Psoas muscle (tissue), 8 donors: ENCODE measurements around the gene DPY30. TPM values are rescaled to one million over a fixed set of nuclear protein-coding genes. Genes with fewer than 3 reads are reported as not detected.
A peak's percentile ranks its signal among the peaks of the same experiment; 100 is the strongest.
"Not testable (repeated sequence)": the region's sequence is repeated elsewhere in the genome, so short reads cannot be mapped to it uniquely, and the experiment has no call there.

Experiments
- ATAC-seq, 4 donors: fragments of 200-7000 bp; cut with Tn5 transposase; one replicate each; pipeline ENCODE4 v1.9.1; 2020; ENCODE audit warnings: moderate library complexity in 3 of 4, mild to moderate bottlenecking in 2 of 4
- DNase-seq, 2 donors: peaks; one replicate each; pipeline ENCODE4 v3.0.0-alpha.2; 2020
- H3K27ac ChIP-seq: fragments of 200-600 bp; one replicate; pipeline ENCODE4 v1.8.0; 2022
- H3K27me3 ChIP-seq, 3 donors: fragments of 200-600 bp in 1 of 3; one replicate each; pipeline versions ENCODE4 v1.6.1 to v1.8.0; 2013 to 2022; ENCODE audit warnings: low read length in 2 of 3, mild to moderate bottlenecking in 2 of 3, moderate library complexity in 1 of 3; ENCODE audit not compliant: insufficient read depth in 3 of 3
- H3K36me3 ChIP-seq, 2 donors: fragments of 200-600 bp in 1 of 2; one replicate each; pipeline versions ENCODE4 v1.6.1 to v1.8.0; 2013 to 2022; ENCODE audit warnings: low read depth in 1 of 2, mild to moderate bottlenecking in 1 of 2, moderate library complexity in 1 of 2; ENCODE audit not compliant: insufficient read depth in 1 of 2
- H3K4me1 ChIP-seq: fragments of 200-600 bp; one replicate; pipeline ENCODE4 v1.8.0; 2022
- H3K4me3 ChIP-seq: fragments of 200-600 bp; one replicate; pipeline ENCODE4 v1.8.0; 2022; ENCODE audit warnings: mild to moderate bottlenecking
- H3K9me3 ChIP-seq: fragments of 200-600 bp; one replicate; pipeline ENCODE4 v1.8.0; 2022
- WGBS, 3 donors: extraction: QIAGEN DNeasy Blood & Tissue Kit; methylation state at CpG; one replicate each; pipeline versions ENCODE4 v1.1.6 to v1.1.7; 2013; 5-methylcytosine and 5-hydroxymethylcytosine counted together
- intact Hi-C, 2 donors: fragments of 100-400 bp; cut with DNase I; formaldehyde crosslinking; loops; one replicate each; pipeline versions ENCODE4 v1.11.0 to v1.14.2; 2022
- polyA plus RNA-seq, 3 donors: library from polyadenylated mRNA; stranded (reverse); fragments of 200-250 nt; gene quantifications; one replicate each; pipeline ENCODE4 v1.2.3, GENCODE V29; 2013
- total RNA-seq, 4 donors: library from RNA; stranded (reverse); fragmentation: NEBNext Ultra II Directional in 2 of 4; extraction: Animal tissue kit (Norgen Biotek cat#: 25700) in 2 of 4; gene quantifications; one replicate each; pipeline versions ENCODE4 v1.2.1 to v1.2.4, GENCODE V29; 2021 to 2023
- TF ChIP-seq, protein P1 (sequence below): fragments of 200-600 bp; IDR thresholded peaks from one replicate; pipeline ENCODE4 v1.8.0; 2022; ENCODE audit warnings: antibody characterized with exemption
- donor health status: healthy with polysubstance abuse.
- donor health status: DM: no; HTN: no; CAD: no; lungs with moderate emphysema.
- donor health status: Bipolar disorder and iron deficiency.
- donor health status: healthy.
- donor health status: DM: yes; HTN: yes; CAD: no.
- donor health status: DM: no; HTN: no; CAD: no.
- donor health status: DM: no; HTN: no; CAD: no.
- donor health status: DM: yes; HTN: yes; CAD: no.

The DPY30 gene
- total and polyA plus RNA-seq, 7 donors: 28.6 to 76.9 (median 35.6) TPM

DNA sequence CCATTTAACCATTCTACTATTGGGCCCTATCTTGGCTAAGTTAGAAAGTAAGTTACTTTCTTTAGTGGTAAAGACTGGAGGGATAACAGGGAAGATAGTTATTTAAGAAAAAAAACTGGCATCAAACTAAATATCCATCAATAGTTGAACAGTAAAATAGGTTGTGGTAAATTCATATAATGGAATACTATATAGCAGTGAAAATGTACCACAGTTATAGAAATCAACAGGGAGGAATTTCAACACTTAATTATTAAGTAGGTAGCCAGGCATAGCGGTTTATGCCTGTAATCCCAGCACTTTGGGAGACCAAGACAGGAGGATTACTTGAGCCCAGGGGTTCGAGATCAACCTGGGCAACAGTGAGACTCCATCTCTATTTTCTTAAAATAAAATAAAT, 20.7 kb upstream of the DPY30 start:
- no peaks in the 10 kb centered on the region for H3K27me3 ChIP-seq
- WGBS, 3 donors: 91 to 94% (median 94%) methylated on average over 2 of the region's 2 CpGs
- TF ChIP-seq, protein P1, sequence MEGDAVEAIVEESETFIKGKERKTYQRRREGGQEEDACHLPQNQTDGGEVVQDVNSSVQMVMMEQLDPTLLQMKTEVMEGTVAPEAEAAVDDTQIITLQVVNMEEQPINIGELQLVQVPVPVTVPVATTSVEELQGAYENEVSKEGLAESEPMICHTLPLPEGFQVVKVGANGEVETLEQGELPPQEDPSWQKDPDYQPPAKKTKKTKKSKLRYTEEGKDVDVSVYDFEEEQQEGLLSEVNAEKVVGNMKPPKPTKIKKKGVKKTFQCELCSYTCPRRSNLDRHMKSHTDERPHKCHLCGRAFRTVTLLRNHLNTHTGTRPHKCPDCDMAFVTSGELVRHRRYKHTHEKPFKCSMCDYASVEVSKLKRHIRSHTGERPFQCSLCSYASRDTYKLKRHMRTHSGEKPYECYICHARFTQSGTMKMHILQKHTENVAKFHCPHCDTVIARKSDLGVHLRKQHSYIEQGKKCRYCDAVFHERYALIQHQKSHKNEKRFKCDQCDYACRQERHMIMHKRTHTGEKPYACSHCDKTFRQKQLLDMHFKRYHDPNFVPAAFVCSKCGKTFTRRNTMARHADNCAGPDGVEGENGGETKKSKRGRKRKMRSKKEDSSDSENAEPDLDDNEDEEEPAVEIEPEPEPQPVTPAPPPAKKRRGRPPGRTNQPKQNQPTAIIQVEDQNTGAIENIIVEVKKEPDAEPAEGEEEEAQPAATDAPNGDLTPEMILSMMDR: no peak
- no peaks in the 10 kb centered on the region for H3K9me3 ChIP-seq
- H3K36me3 ChIP-seq: no peaks in the 10 kb centered on the region
- no peak for DNase-seq
- H3K4me3 ChIP-seq: no peak overlapping the region
- H3K27ac ChIP-seq: no peak overlapping the region
- intact Hi-C loops: loop anchor here in 1 of 2 donors (5.0 kb wide), 1 partner anchor 48 kb away; the partner anchor contains the start of gene MEMO1
- no peak for ATAC-seq
- peaks cover 14% of the 10 kb centered on the region for H3K4me1 ChIP-seq

DNA sequence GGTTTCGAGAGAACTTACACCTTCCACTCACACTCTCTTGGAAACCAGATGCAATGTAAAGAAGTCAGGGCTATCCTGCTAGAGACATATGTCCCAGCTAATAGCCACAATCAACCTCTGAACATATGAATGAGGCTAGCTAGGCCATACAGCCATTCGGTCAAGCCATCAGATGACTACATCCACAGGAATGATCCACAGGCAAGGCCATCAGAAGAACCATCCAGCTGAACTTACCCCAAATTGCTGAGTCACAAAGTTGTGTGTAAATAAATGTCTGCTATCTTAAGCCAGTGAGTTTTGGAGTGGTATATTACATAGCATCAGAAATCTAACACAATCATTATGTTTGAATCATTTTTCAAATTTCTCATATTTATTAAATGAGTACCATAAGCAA, 18.5 kb upstream of the DPY30 start:
- WGBS, 3 donors: 93 to 98% (median 95%) methylated on average over 2 of the region's 2 CpGs
- H3K9me3 ChIP-seq: no peaks in the 10 kb centered on the region
- no peaks in the 10 kb centered on the region for H3K36me3 ChIP-seq
- intact Hi-C loops: no loop called here
- no peak overlapping the region for H3K4me3 ChIP-seq
- TF ChIP-seq, protein P1: no peak
- H3K27ac ChIP-seq: no peak overlapping the region
- ATAC-seq: no peak
- no peaks in the 10 kb centered on the region for H3K27me3 ChIP-seq
- DNase-seq: no peak
- H3K4me1 ChIP-seq: peaks cover 6% of the 10 kb centered on the region

GRCh38 chr2:32054583-32054982, 15.0 kb upstream of the DPY30 start:
- H3K4me3 ChIP-seq, ATAC-seq, H3K9me3 ChIP-seq, H3K27ac ChIP-seq, H3K27me3 ChIP-seq, DNase-seq, intact Hi-C loops, H3K36me3 ChIP-seq, H3K4me1 ChIP-seq: not testable (repeated sequence)
- 65 to 90% (median 73%) methylated on average over 3 of the region's 3 CpGs for WGBS, 3 donors

GRCh38 chr2:32051836-32052439, 12.3 kb upstream of the DPY30 start:
- H3K4me3 ChIP-seq: no peak overlapping the region
- H3K9me3 ChIP-seq: no peaks in the 10 kb centered on the region
- DNase-seq (no peak), ATAC-seq (no peak)
- no peak overlapping the region for H3K27ac ChIP-seq
- TF ChIP-seq, protein P1: no peak
- no peaks in the 10 kb centered on the region for H3K36me3 ChIP-seq
- WGBS, 3 donors: 93 to 94% (median 94%) methylated on average over 11 of the region's 11 CpGs
- intact Hi-C loops: no loop called here
- H3K4me1 ChIP-seq: no peaks in the 10 kb centered on the region
- H3K27me3 ChIP-seq: no peaks in the 10 kb centered on the region

- no peaks in the 10 kb centered on the region for H3K27me3 ChIP-seq
- H3K36me3 ChIP-seq: no peaks in the 10 kb centered on the region
- intact Hi-C loops: no loop called here
- TF ChIP-seq, protein P1: no peak
- no peak for DNase-seq
- H3K27ac ChIP-seq: no peak overlapping the region
- ATAC-seq: no peak
- no peak overlapping the region for H3K4me3 ChIP-seq
- H3K9me3 ChIP-seq: no peaks in the 10 kb centered on the region
- 71 to 78% (median 78%) methylated on average over 7 of the region's 7 CpGs for WGBS, 3 donors
- H3K4me1 ChIP-seq: peaks cover 5% of the 10 kb centered on the region
Measured at GRCh38 chr2:32043561-32043960, 4.0 kb upstream of the DPY30 start.

DNA sequence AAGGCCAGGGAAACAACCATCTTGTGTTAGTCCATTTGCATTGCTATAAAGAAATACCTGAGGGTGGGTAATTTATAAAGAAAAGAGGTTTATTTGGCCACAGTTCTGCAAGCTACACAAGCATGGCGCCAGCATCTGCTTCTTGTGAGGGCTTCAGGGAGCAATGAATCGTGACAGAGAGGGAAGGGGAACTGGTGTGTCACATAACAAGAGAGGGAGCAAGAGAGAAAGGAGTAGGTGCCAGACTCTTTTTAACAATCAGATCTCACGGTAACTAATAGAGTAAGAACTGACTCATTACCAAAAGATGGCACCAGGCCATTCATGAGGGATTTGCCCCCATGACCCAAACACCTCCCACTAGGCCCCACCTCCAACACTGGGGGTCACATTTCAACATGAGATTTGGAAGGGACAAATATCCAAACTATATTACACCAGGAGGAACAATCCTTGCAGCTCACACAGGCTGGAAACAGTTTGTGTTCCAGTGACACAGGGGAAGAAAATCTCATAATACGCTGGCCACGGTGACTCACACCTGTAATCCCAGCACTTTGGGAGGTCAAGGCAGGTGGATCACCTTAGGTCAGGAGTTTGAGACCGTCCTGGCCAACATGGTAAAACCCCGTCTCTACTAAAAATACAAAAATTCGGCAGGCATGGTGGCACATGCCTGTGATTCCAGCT, 5.3 kb downstream of the DPY30 start:
- H3K4me3 ChIP-seq, H3K27me3 ChIP-seq, H3K27ac ChIP-seq, H3K9me3 ChIP-seq, DNase-seq, H3K4me1 ChIP-seq, intact Hi-C loops: not testable (repeated sequence)
- peak in 2 of 4 donors; percentile 30 to 43 for ATAC-seq
- 82 to 90% (median 87%) methylated on average over 8 of the region's 8 CpGs for WGBS, 3 donors
- H3K36me3 ChIP-seq: peaks cover 2 to 43% of the 10 kb centered on the region in 2 donors

GRCh38 chr2:32018789-32019482, 20.7 kb downstream of the DPY30 start:
- H3K27ac ChIP-seq, H3K9me3 ChIP-seq, H3K27me3 ChIP-seq, H3K4me1 ChIP-seq, DNase-seq, ATAC-seq, H3K4me3 ChIP-seq: not testable (repeated sequence)
- peaks cover 0 to 78% of the 10 kb centered on the region in 2 donors for H3K36me3 ChIP-seq
- intact Hi-C loops: loop anchor here in 1 of 2 donors (10.0 kb wide), 1 partner anchor 146 kb away; the partner anchor contains the start of gene SLC30A6
- 96 to 98% (median 97%) methylated on average over 9 of the region's 9 CpGs for WGBS, 3 donors
